Activated CD4-positive, alpha-beta memory T cell treated with anti-CD3 and anti-CD28 coated beads, Interleukin-2, amount 10 ng/mL, durations not matched to agents 7 days and 5 days (primary cell): ENCODE measurements around the gene ARHGAP27. TPM values are rescaled to one million over a fixed set of nuclear protein-coding genes. Genes with fewer than 3 reads are reported as not detected.
A peak's percentile ranks its signal among the peaks of the same experiment; 100 is the strongest.

Source experiments
- CTCF ChIA-PET: fragments of 350-600 bp; sonication (Branson Sonifier 250); formaldehyde crosslinking; loops from one replicate; lab custom pipeline; 2021; ENCODE audit warnings: antibody characterized with exemption, inconsistent platforms; lab: Charles Lee
- POLR2A ChIA-PET: fragments of 350-600 bp; sonication (Branson Sonifier 250); formaldehyde crosslinking; loops from one replicate; lab custom pipeline; 2021; ENCODE audit warnings: antibody characterized with exemption; lab: Charles Lee
- DNase-seq: peaks from one replicate; pipeline ENCODE4 v3.0.0-alpha.2; 2020
- H3K27ac Mint-ChIP-seq: one replicate; pipeline ENCODE4 v1.8.0; 2021; ENCODE audit warnings: mild to moderate bottlenecking, mixed read lengths
- H3K27me3 Mint-ChIP-seq: one replicate; pipeline ENCODE4 v1.8.0; 2021; ENCODE audit warnings: mixed read lengths
- H3K36me3 Mint-ChIP-seq: one replicate; pipeline ENCODE4 v1.8.0; 2021; ENCODE audit warnings: low read depth, mixed read lengths
- H3K4me1 Mint-ChIP-seq: one replicate; pipeline ENCODE4 v1.8.0; 2021; ENCODE audit warnings: mixed read lengths
- H3K4me3 Mint-ChIP-seq: one replicate; pipeline ENCODE4 v1.8.0; 2021; ENCODE audit warnings: mild to moderate bottlenecking, mixed read lengths
- H3K9me3 Mint-ChIP-seq: one replicate; pipeline ENCODE4 v1.8.0; 2021; ENCODE audit warnings: mixed read lengths
- total RNA-seq, 2 experiments: library from RNA; stranded (reverse); gene quantifications; one replicate each; pipeline ENCODE4 v1.2.3, GENCODE V29; 2021

Gene ARHGAP27
- total RNA-seq, 2 experiments from 2014 or later: 81.4 to 84.4 TPM

GRCh38 chr17:45405250-45406086 is 27.2 kb downstream of the ARHGAP27 start:
- Mint-ChIP-seq H3K36me3 (peaks cover 58% of the 10 kb centered on the region), H3K4me1 (peaks cover 37% of the 10 kb centered on the region), H3K27me3 (no peaks in the 10 kb centered on the region), H3K4me3 (no peak overlapping the region), H3K27ac (no peak overlapping the region), H3K9me3 (no peaks in the 10 kb centered on the region)
- DNase-seq: no peak
- ChIA-PET CTCF (no interaction called here), POLR2A (no interaction called here)

- Mint-ChIP-seq H3K36me3 (peaks cover 58% of the 10 kb centered on the region), H3K27me3 (no peaks in the 10 kb centered on the region), H3K4me1 (peaks cover 33% of the 10 kb centered on the region), H3K9me3 (no peaks in the 10 kb centered on the region), H3K4me3 (no peak overlapping the region), H3K27ac (no peak overlapping the region)
- DNase-seq: no peak
- ChIA-PET POLR2A (no interaction called here), CTCF (no interaction called here)
These were observed 27.8 kb downstream of the ARHGAP27 start for GRCh38 chr17:45404870-45405249.

DNA sequence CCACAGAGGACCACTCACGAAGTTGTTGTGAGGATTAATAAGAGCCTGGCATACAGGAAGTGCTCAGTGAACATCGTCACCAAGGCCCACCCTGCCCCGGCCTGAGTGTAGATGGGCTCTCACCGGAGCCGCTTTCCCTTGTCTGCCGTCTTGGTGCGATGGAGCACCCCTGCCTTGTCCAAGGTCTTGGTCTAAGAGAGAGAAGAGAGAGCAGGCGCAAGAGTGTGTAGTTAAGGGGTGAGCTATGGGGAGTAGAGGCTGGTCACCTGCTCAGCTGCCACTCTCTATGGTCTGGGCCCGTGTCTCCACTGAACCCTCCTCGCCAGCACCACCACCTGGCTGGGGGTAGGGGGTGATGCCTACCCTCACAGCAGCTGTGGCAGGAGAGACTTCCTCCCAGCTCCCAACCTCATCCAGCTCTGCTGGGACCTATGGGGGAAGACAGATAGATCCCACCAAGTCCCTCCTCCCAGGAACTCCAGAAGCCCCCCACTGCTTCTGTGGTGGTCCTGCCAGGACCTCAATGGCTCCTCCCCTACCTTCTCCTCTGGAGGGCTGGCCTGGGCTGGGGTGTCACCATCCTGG is 28.7 kb downstream of the ARHGAP27 start:
- POLR2A ChIA-PET: interaction anchor here (0.7 to 1.8 kb wide), 2 partner anchors 11 kb away, joined by 3 read pairs; no protein-coding TSS in a partner anchor

DNA sequence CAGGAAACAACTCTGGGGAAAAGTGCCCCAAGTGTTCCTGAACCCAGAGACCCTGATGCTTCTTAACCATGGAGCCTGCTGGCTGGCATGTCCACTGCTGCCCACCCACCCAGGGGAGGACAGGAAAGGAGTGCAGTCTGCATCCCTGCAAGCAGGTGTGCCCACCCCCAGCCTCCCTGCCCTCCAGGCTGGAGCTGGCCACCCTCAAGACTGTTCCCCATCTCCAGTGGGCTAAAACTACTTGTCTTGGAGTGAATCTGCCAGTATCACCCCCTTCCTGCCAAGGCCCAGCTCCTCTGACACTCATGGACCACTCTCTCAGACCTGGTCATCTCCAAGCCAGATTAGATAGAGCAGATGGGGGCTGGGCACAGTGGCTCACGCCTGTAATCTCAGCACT is 29.8 kb downstream of the ARHGAP27 start:
- ChIA-PET CTCF (no interaction called here), POLR2A (interaction anchor here (1.8 kb wide), 1 partner anchor 9 kb away, joined by 3 read pairs; no protein-coding TSS in a partner anchor)
- H3K36me3 Mint-ChIP-seq: peaks cover 58% of the 10 kb centered on the region

More for the DNA sequence above, 28.7 kb downstream of the ARHGAP27 start:
- H3K9me3 Mint-ChIP-seq: no peaks in the 10 kb centered on the region
- H3K27me3 Mint-ChIP-seq: no peaks in the 10 kb centered on the region
- DNase-seq: no peak
- peaks cover 29% of the 10 kb centered on the region for H3K4me1 Mint-ChIP-seq
- peaks cover 60% of the 10 kb centered on the region for H3K36me3 Mint-ChIP-seq
- H3K27ac Mint-ChIP-seq: no peak overlapping the region
- CTCF ChIA-PET: no interaction called here
- H3K4me3 Mint-ChIP-seq: no peak overlapping the region

DNA sequence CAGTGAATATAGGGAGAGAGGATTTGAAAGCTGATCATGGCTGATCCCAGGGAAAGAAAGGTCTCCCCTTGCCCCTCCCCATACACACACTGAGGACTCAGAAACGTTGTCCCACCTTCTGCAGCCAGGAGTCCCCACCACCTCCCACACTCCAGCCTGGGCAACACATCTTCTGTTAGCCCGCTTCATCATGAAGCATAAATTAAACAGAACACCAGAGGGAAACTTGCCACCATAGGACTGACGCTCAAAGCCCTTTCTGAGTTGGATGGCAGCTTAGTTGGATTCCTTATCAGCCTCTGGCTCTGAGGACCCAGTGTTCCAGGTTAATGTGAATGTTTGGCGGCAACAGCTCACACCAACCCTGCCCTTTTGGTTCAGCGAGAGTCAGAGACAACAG is 33.9 kb downstream of the ARHGAP27 start:
- Mint-ChIP-seq H3K9me3 (no peaks in the 10 kb centered on the region), H3K27me3 (no peaks in the 10 kb centered on the region), H3K36me3 (peaks cover 54% of the 10 kb centered on the region), H3K4me1 (no peaks in the 10 kb centered on the region), H3K27ac (no peak overlapping the region), H3K4me3 (no peak overlapping the region)
- ChIA-PET CTCF (no interaction called here), POLR2A (interaction anchor here (1.3 to 1.8 kb wide), 2 partner anchors 9 to 10 kb away, joined by 3 to 6 read pairs; no protein-coding TSS in a partner anchor)
- DNase-seq: no peak

More for the DNA sequence above, 29.8 kb downstream of the ARHGAP27 start:
- H3K27ac Mint-ChIP-seq: no peak overlapping the region
- H3K4me1 Mint-ChIP-seq: peaks cover 18% of the 10 kb centered on the region
- H3K27me3 Mint-ChIP-seq: no peaks in the 10 kb centered on the region
- DNase-seq: no peak
- no peak overlapping the region for H3K4me3 Mint-ChIP-seq
- H3K9me3 Mint-ChIP-seq: no peaks in the 10 kb centered on the region

DNA sequence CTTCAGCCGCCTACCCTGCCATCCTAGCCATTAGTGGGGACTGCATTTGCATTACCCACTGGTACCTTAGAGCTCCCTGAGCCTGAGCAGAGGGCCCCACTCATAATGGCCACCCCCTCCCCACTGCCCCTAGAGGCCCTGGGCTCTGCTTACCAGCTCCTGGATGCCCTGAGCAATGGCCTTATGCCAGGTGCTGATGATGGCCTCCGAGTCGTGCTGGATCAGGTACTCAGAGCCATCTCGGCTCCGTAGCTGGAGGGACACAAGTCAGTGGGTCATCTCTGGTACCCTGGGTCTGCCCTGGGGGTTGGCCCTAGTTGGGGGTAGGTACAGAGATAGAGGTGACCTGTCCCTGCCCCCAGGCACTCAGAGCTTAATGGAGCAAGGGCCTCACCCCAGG is 34.9 kb downstream of the ARHGAP27 start:
- Mint-ChIP-seq H3K9me3 (no peaks in the 10 kb centered on the region), H3K27me3 (no peaks in the 10 kb centered on the region), H3K27ac (no peak overlapping the region), H3K4me3 (no peak overlapping the region), H3K36me3 (peaks cover 52% of the 10 kb centered on the region), H3K4me1 (no peaks in the 10 kb centered on the region)
- ChIA-PET CTCF (interaction anchor here (1.1 to 1.4 kb wide), 2 partner anchors 13 to 28 kb away, joined by 3 read pairs; no protein-coding TSS in a partner anchor), POLR2A (interaction anchor here (1.3 to 1.8 kb wide), 2 partner anchors 8 to 11 kb away, joined by 3 to 6 read pairs; no protein-coding TSS in a partner anchor)
- DNase-seq: no peak

DNA sequence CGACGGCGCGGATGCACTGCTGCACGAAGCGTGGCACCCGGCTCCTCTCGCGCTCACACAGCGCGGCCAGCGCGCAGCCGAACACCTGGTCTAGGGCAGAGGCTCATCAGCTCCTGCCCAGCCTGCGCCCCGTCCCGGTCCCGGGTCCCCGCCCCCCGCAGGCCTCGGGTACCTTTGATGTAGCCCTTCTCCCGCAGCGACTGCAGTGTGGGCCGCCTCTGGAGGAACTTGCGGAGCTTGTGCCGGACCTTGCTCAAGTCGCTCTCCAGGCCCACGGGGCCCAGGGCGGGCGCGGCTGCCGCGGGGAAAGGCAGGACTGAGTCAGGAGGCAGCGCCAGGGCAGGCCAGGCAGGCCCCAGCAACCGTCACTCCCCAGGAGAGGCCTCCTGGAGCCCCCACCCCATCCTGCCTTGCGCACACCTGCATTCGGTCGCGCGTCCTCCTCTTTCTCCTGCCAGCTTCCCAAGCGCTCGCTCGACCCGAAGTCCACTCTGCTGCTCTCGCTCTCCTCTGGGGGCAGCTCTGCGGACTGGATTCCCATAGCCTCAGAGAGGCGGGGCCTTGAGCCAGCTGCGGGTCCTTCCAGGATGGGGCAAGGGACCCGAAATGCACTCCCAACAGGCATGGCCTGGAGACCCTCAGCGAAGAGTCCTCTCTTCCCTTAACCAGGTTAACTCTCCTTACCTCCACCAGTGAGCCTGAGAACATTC is 36.0 kb downstream of the ARHGAP27 start:
- Mint-ChIP-seq H3K27ac (no peak overlapping the region), H3K36me3 (peaks cover 46% of the 10 kb centered on the region)

DNA sequence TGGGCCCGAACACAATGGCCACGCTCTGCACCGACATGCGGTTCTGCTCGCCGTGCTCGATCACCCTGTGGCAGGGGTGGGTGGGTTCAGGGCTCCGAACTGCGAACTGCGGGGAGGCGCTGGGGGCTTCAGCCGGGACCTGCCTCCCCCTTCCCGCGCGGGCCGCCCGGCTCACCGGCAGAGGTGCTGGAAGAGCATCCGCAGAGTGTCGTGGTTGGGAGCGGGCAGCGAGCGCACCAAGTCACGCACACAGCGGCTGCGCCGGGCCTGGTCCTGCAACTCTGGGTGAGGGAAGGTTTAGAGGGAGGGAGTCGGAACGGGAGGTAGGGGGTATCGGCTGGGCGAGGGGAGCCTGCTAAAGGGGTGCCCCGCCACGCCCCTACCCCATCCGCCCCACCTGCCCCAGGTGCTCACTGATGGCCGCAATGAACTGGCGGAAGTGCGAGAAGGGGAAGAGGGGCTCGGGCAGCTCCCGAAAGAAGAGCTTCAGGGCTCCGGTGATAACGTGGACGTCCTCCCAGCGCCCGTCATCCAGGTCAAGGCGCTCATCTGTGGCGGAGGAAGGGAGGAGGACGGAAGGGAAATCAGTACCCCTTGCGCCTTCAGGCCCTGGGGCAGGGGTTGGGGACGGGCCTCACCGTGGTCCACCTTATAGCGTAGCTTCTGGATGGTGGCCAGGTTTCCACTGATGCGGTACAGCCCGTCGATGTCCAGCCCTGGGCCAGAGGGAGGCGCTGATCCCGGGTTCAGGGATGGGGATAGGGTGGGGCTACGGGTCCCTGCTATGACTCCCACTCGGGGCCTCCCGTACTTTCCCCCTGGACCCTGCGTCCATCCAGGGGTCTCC is 36.9 kb downstream of the ARHGAP27 start:
- H3K9me3 Mint-ChIP-seq: no peaks in the 10 kb centered on the region
- no peak overlapping the region for H3K27ac Mint-ChIP-seq
- POLR2A ChIA-PET: no interaction called here
- no peaks in the 10 kb centered on the region for H3K4me1 Mint-ChIP-seq
- no peak for DNase-seq
- CTCF ChIA-PET: interaction anchor here (1.1 to 3.9 kb wide), 3 partner anchors 14 to 176 kb away, joined by 3 to 16 read pairs (median 5); no protein-coding TSS in a partner anchor
- H3K36me3 Mint-ChIP-seq: peaks cover 39% of the 10 kb centered on the region
- no peaks in the 10 kb centered on the region for H3K27me3 Mint-ChIP-seq
- H3K4me3 Mint-ChIP-seq: no peak overlapping the region

More for the DNA sequence above, 36.0 kb downstream of the ARHGAP27 start:
- DNase-seq: no peak
- no peaks in the 10 kb centered on the region for H3K4me1 Mint-ChIP-seq
- no peaks in the 10 kb centered on the region for H3K27me3 Mint-ChIP-seq
- H3K4me3 Mint-ChIP-seq: no peak overlapping the region
- no peaks in the 10 kb centered on the region for H3K9me3 Mint-ChIP-seq
- ChIA-PET POLR2A (no interaction called here), CTCF (interaction anchor here (1.1 to 1.4 kb wide), 3 partner anchors 12 to 177 kb away, joined by 3 read pairs; no protein-coding TSS in a partner anchor)

- POLR2A ChIA-PET: interaction anchor here (1.1 kb wide), 1 partner anchor 118 kb away, joined by 3 read pairs; no protein-coding TSS in a partner anchor
- H3K9me3 Mint-ChIP-seq: no peaks in the 10 kb centered on the region
- no peaks in the 10 kb centered on the region for H3K27me3 Mint-ChIP-seq
- DNase-seq: peak; percentile 35
- H3K36me3 Mint-ChIP-seq: peaks cover 32% of the 10 kb centered on the region
- CTCF ChIA-PET: interaction anchor here (1.1 to 3.9 kb wide), 4 partner anchors 12 to 175 kb away, joined by 3 to 16 read pairs (median 4); no protein-coding TSS in a partner anchor
- no peak overlapping the region for H3K27ac Mint-ChIP-seq
- no peak overlapping the region for H3K4me3 Mint-ChIP-seq
- no peaks in the 10 kb centered on the region for H3K4me1 Mint-ChIP-seq
These were observed 37.6 kb downstream of the ARHGAP27 start for GRCh38 chr17:45394913-45395568.

- Mint-ChIP-seq H3K4me3 (no peak overlapping the region), H3K4me1 (no peaks in the 10 kb centered on the region), H3K9me3 (no peaks in the 10 kb centered on the region), H3K27ac (no peak overlapping the region), H3K36me3 (peaks cover 29% of the 10 kb centered on the region), H3K27me3 (peaks cover 2% of the 10 kb centered on the region)
- POLR2A ChIA-PET: interaction anchor here (0.8 to 1.5 kb wide), 4 partner anchors 15 to 117 kb away, joined by 3 to 4 read pairs (median 3); no protein-coding TSS in a partner anchor
- CTCF ChIA-PET: interaction anchor here (0.9 to 3.9 kb wide), 3 partner anchors 9 to 118 kb away, joined by 3 to 16 read pairs (median 5); no protein-coding TSS in a partner anchor
- no peak for DNase-seq
These were observed 38.1 kb downstream of the ARHGAP27 start for GRCh38 chr17:45394564-45394912.

DNA sequence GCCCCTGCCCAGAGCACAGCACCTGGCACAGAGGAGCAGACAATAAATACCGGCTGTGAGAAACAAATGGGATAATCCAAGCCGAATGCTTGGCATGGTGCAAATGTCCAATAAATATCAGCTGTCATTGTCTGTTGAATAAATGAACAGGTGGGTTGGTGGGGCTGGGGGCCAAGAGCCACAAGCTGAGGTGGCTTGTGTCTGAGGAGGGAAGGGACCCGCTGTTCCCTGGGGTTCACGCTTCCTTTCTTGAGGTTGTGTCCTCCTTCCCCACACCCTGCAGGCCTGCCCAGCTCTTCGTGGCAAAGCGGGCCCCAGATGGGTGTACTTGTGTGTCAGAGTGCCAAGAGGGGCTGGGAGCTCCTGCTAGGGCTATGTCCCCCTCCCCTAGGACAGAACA is 38.6 kb downstream of the ARHGAP27 start:
- H3K27me3 Mint-ChIP-seq: peaks cover 3% of the 10 kb centered on the region
- no peaks in the 10 kb centered on the region for H3K9me3 Mint-ChIP-seq
- H3K4me1 Mint-ChIP-seq: peaks cover under 1% of the 10 kb centered on the region
- peaks cover 27% of the 10 kb centered on the region for H3K36me3 Mint-ChIP-seq
- H3K27ac Mint-ChIP-seq: no peak overlapping the region
- no peak for DNase-seq
- POLR2A ChIA-PET: interaction anchor here (0.8 to 1.5 kb wide), 5 partner anchors 9 to 117 kb away, joined by 3 to 4 read pairs (median 3); no protein-coding TSS in a partner anchor
- no peak overlapping the region for H3K4me3 Mint-ChIP-seq
- CTCF ChIA-PET: interaction anchor here (0.9 to 3.9 kb wide), 3 partner anchors 9 to 117 kb away, joined by 3 to 16 read pairs (median 5); no protein-coding TSS in a partner anchor
